D721Med (cell line): ENCODE data around the gene KCTD18.

Experiments
- DNase-seq: peaks from one replicate; pipeline ENCODE4 v3.0.0; 2011; ENCODE audit warnings: low spot score; ENCODE audit not compliant: insufficient read length
- FAIRE-seq: peaks from 2 replicates; lab custom pipeline; 2011; peaks lifted over from hg19 to GRCh38; lab: Jason Lieb, UNC
- CTCF ChIP-seq: IDR thresholded peaks from 2 replicates; pipeline ENCODE4 v1.5.1; 2012; ENCODE audit warnings: mild to moderate bottlenecking, control low read depth; ENCODE audit not compliant: insufficient read depth; ENCODE audit errors: missing control alignments

Gene KCTD18

GRCh38 chr2:200463452-200463851, 46.4 kb downstream of the KCTD18 start:
- FAIRE-seq (no peak), DNase-seq (no peak)
- no peak for TF ChIP-seq CTCF

GRCh38 chr2:200461846-200462710, 47.8 kb downstream of the KCTD18 start:
- FAIRE-seq, result no peak
- TF ChIP-seq CTCF, result no peak

GRCh38 chr2:200459101-200459500, 50.8 kb downstream of the KCTD18 start:
- no peak for FAIRE-seq
- no peak for TF ChIP-seq CTCF
- DNase-seq, result no peak

More at GRCh38 chr2:200461846-200462710, 47.8 kb downstream of the KCTD18 start:
- no peak for DNase-seq

- no peak for DNase-seq
- no peak for FAIRE-seq
- no peak for TF ChIP-seq CTCF
Measured at GRCh38 chr2:200456567-200456966, 53.3 kb downstream of the KCTD18 start.

- DNase-seq (no peak), FAIRE-seq (no peak)
- TF ChIP-seq CTCF, result no peak
Measured at GRCh38 chr2:200455958-200456421, 53.9 kb downstream of the KCTD18 start.

GRCh38 chr2:200454927-200455801, 54.7 kb downstream of the KCTD18 start:
- FAIRE-seq (no peak), DNase-seq (no peak)

More at GRCh38 chr2:200454927-200455801, 54.7 kb downstream of the KCTD18 start:
- TF ChIP-seq CTCF, result no peak
